ENCODE measurements around the gene OR51D1. TPM values are rescaled to one million over a fixed set of nuclear protein-coding genes. Genes with fewer than 3 reads are reported as not detected.

OR51D1 gene
- total and polyA plus RNA-seq, 2 donors (not counting 1 experiment from before 2014, with no cell fraction given), result not detected

- no peak overlapping the region for H2AFZ ChIP-seq (ENCODE audit: low read length)
- no peak for DNase-seq (ENCODE audit: low read depth in 2 of 2)
- no peak overlapping the region for H3K4me2 ChIP-seq (ENCODE audit: extremely low read depth, insufficient read depth, low read length)
- H3K9me3 ChIP-seq (ENCODE audit: control insufficient read depth, insufficient read depth, low read depth, low read length), result no peaks in the 10 kb centered on the region
- TF ChIP-seq CTCF (conservative IDR thresholded peaks at IDR 0.05 in 1 of 2, IDR thresholded peaks at IDR 0.05 in 1 of 2; ENCODE audit: low read depth in 1 of 2, low read length in 2 of 2), result no peak
- TF ChIP-seq EZH2 (IDR thresholded peaks at IDR 0.05; ENCODE audit: low read length, missing control alignments), result no peak
- H3K4me3 ChIP-seq (replicated peaks in 1 of 4; ENCODE audit: control extremely low read depth in 1 of 4, insufficient read depth in 1 of 4, low read depth in 3 of 4, low read length in 4 of 4), result no peak overlapping the region
- no peaks in the 10 kb centered on the region for H3K79me2 ChIP-seq (ENCODE audit: control insufficient read depth, insufficient read depth, low read length)
- H3K36me3 ChIP-seq (ENCODE audit: control insufficient read depth, insufficient read depth, low read length), result no peaks in the 10 kb centered on the region
- no peaks in the 10 kb centered on the region for H3K4me1 ChIP-seq (ENCODE audit: control insufficient read depth, extremely low read depth, insufficient read depth, low read length)
- H3K27ac ChIP-seq (ENCODE audit: insufficient read depth, low read length), result no peak overlapping the region
- H3K27me3 ChIP-seq (ENCODE audit: control insufficient read depth, insufficient read depth, low read length), result no peaks in the 10 kb centered on the region
- H4K20me1 ChIP-seq (ENCODE audit: control insufficient read depth, extremely low read depth, insufficient read depth, low read length), result no peaks in the 10 kb centered on the region
- H3K9ac ChIP-seq (ENCODE audit: insufficient read depth, low read length), result no peak overlapping the region
Observed at GRCh38 chr11:4639931-4640330, 2.7 kb downstream of the OR51D1 start.

GRCh38 chr11:4641501-4641900 is 4.2 kb downstream of the OR51D1 start:
- no peak overlapping the region for H2AFZ ChIP-seq (ENCODE audit: low read length)
- no peak overlapping the region for H3K4me3 ChIP-seq (replicated peaks in 1 of 4; ENCODE audit: control extremely low read depth in 1 of 4, insufficient read depth in 1 of 4, low read depth in 3 of 4, low read length in 4 of 4)
- no peaks in the 10 kb centered on the region for H3K27me3 ChIP-seq (ENCODE audit: control insufficient read depth, insufficient read depth, low read length)

GRCh38 chr11:4642043-4642442 is 4.8 kb downstream of the OR51D1 start:
- Histone ChIP-seq H3K4me3 (replicated peaks in 1 of 4; ENCODE audit: control extremely low read depth in 1 of 4, insufficient read depth in 1 of 4, low read depth in 3 of 4, low read length in 4 of 4) (no peak overlapping the region), H3K4me1 (ENCODE audit: control insufficient read depth, extremely low read depth, insufficient read depth, low read length) (no peaks in the 10 kb centered on the region), H3K27me3 (ENCODE audit: control insufficient read depth, insufficient read depth, low read length) (no peaks in the 10 kb centered on the region), H3K27ac (ENCODE audit: insufficient read depth, low read length) (no peak overlapping the region), H4K20me1 (ENCODE audit: control insufficient read depth, extremely low read depth, insufficient read depth, low read length) (no peaks in the 10 kb centered on the region), H3K9me3 (ENCODE audit: control insufficient read depth, insufficient read depth, low read depth, low read length) (no peaks in the 10 kb centered on the region), H3K36me3 (ENCODE audit: control insufficient read depth, insufficient read depth, low read length) (no peaks in the 10 kb centered on the region), H3K9ac (ENCODE audit: insufficient read depth, low read length) (no peak overlapping the region), H3K79me2 (ENCODE audit: control insufficient read depth, insufficient read depth, low read length) (no peaks in the 10 kb centered on the region), H3K4me2 (ENCODE audit: extremely low read depth, insufficient read depth, low read length) (no peak overlapping the region), H2AFZ (ENCODE audit: low read length) (no peak overlapping the region)
- DNase-seq (ENCODE audit: low read depth in 2 of 2), result no peak
- TF ChIP-seq CTCF (conservative IDR thresholded peaks at IDR 0.05 in 1 of 2, IDR thresholded peaks at IDR 0.05 in 1 of 2; ENCODE audit: low read depth in 1 of 2, low read length in 2 of 2), result no peak
- TF ChIP-seq EZH2 (IDR thresholded peaks at IDR 0.05; ENCODE audit: low read length, missing control alignments), result no peak

More at GRCh38 chr11:4641501-4641900, 4.2 kb downstream of the OR51D1 start:
- no peak overlapping the region for H3K4me2 ChIP-seq (ENCODE audit: extremely low read depth, insufficient read depth, low read length)
- H3K27ac ChIP-seq (ENCODE audit: insufficient read depth, low read length), result no peak overlapping the region
- no peak overlapping the region for H3K9ac ChIP-seq (ENCODE audit: insufficient read depth, low read length)
- TF ChIP-seq EZH2 (IDR thresholded peaks at IDR 0.05; ENCODE audit: low read length, missing control alignments), result no peak
- no peak for TF ChIP-seq CTCF (conservative IDR thresholded peaks at IDR 0.05 in 1 of 2, IDR thresholded peaks at IDR 0.05 in 1 of 2; ENCODE audit: low read depth in 1 of 2, low read length in 2 of 2)
- H3K36me3 ChIP-seq (ENCODE audit: control insufficient read depth, insufficient read depth, low read length), result no peaks in the 10 kb centered on the region
- H4K20me1 ChIP-seq (ENCODE audit: control insufficient read depth, extremely low read depth, insufficient read depth, low read length), result no peaks in the 10 kb centered on the region
- no peaks in the 10 kb centered on the region for H3K4me1 ChIP-seq (ENCODE audit: control insufficient read depth, extremely low read depth, insufficient read depth, low read length)
- no peak for DNase-seq (ENCODE audit: low read depth in 2 of 2)
- H3K9me3 ChIP-seq (ENCODE audit: control insufficient read depth, insufficient read depth, low read depth, low read length), result no peaks in the 10 kb centered on the region
- H3K79me2 ChIP-seq (ENCODE audit: control insufficient read depth, insufficient read depth, low read length), result no peaks in the 10 kb centered on the region
